NCI-H2227 (cell line): ENCODE measurements around the gene CLIP3.
"Not testable (repeated sequence)": the region's sequence is repeated elsewhere in the genome, so short reads cannot be mapped to it uniquely, and the experiment has no call there.

ENCODE experiments used
- DNase-seq: peaks from one replicate; lab custom pipeline; 2025; ENCODE audit not compliant: unreplicated experiment; lab: John Stamatoyannopoulos, UW

The CLIP3 gene

GRCh38 chr19:35983177-35983576 lies 49.5 kb downstream of the CLIP3 start:
- no peak for DNase-seq

GRCh38 chr19:35980997-35981396 lies 51.7 kb downstream of the CLIP3 start:
- not testable (repeated sequence) for DNase-seq

- no peak for DNase-seq
These were observed 53.8 kb downstream of the CLIP3 start for GRCh38 chr19:35978832-35979365.

- no peak for DNase-seq
These were observed 54.4 kb downstream of the CLIP3 start for GRCh38 chr19:35978271-35978670.

- DNase-seq = peak; percentile 75
These were observed 55.0 kb downstream of the CLIP3 start for GRCh38 chr19:35977446-35978222.

- no peak for DNase-seq
These were observed 57.0 kb downstream of the CLIP3 start for GRCh38 chr19:35975608-35976214.

- DNase-seq = no peak
These were observed 59.2 kb downstream of the CLIP3 start for GRCh38 chr19:35973487-35973886.

GRCh38 chr19:35966771-35967170 lies 65.9 kb downstream of the CLIP3 start:
- no peak for DNase-seq
